Lower leg skin (tissue), 4 donors: ENCODE results near the gene VIP. TPM values are rescaled to one million over a fixed set of nuclear protein-coding genes. Genes with fewer than 3 reads are reported as not detected.

Experiments used
- DNase-seq, 2 donors: peaks; one replicate each; pipeline ENCODE4 v3.0.0-alpha.2; 2019; ENCODE audit warnings: low spot score in 2 of 2
- H3K4me3 ChIP-seq: fragments of 200-600 bp; sonication (generic); 2 replicates; pipeline ENCODE4 v1.5.1; 2017; ENCODE audit warnings: mild to moderate bottlenecking, low read depth; ENCODE audit not compliant: poor library complexity, severe bottlenecking
- POLR2A ChIP-seq, 2 donors: fragments of 450-650 bp; IDR thresholded peaks; one replicate each; pipeline ENCODE4 v1.6.1; 2016 to 2017; ENCODE audit warnings: antibody characterized with exemption in 2 of 2, mild to moderate bottlenecking in 1 of 2, moderate library complexity in 1 of 2
- WGBS, 2 donors: methylation state at CpG; one replicate each; pipeline ENCODE4 v1.1.5; 2018; 5-methylcytosine and 5-hydroxymethylcytosine counted together
- intact Hi-C: fragments of 100-400 bp; cut with DNase I; formaldehyde crosslinking; loops from one replicate; pipeline ENCODE4 v1.15.0; 2023; ENCODE audit warnings: low total_unique reads
- total RNA-seq, 4 donors: library from RNA; depleted of rRNA; stranded (reverse); fragments of >200 nt; gene quantifications; one replicate each; pipeline ENCODE4 v1.1.0, GENCODE V29; 2016
- TF ChIP-seq, protein P1 (sequence below), 3 donors: fragments of 450-650 bp; IDR thresholded peaks; one replicate each; pipeline ENCODE4 v1.5.1; 2016; ENCODE audit warnings: antibody characterized with exemption in 3 of 3, mild to moderate bottlenecking in 3 of 3, moderate library complexity in 2 of 3

The VIP gene
- total RNA-seq, 4 donors from 2014 or later, result 0.13 to 0.98 TPM; not detected in 2

DNA sequence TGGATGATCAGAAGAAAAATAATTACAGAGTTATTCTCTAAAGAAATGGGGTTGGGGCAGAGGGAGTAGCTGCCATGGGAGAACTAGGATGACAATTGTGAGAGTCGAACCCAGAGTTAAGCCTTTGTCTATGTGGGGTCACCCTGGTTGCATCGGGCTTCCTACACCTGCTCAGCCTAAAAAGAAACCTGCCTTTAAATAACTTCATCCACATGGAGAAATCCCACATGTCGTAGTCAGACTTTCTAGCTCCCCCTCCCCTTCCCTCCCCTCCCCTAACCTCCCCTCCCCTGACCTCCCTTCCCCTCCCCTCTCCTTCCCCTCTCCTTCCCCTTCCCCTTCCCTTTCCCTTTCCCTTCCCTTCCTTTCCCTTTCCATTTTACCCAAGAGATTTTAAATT lies 14.7 kb downstream of the VIP start:
- intact Hi-C loops, result no loop called here
- 74 to 78% methylated on average over 3 of the region's 3 CpGs for WGBS, 2 donors
- no peak overlapping the region for H3K4me3 ChIP-seq
- TF ChIP-seq, protein P1, sequence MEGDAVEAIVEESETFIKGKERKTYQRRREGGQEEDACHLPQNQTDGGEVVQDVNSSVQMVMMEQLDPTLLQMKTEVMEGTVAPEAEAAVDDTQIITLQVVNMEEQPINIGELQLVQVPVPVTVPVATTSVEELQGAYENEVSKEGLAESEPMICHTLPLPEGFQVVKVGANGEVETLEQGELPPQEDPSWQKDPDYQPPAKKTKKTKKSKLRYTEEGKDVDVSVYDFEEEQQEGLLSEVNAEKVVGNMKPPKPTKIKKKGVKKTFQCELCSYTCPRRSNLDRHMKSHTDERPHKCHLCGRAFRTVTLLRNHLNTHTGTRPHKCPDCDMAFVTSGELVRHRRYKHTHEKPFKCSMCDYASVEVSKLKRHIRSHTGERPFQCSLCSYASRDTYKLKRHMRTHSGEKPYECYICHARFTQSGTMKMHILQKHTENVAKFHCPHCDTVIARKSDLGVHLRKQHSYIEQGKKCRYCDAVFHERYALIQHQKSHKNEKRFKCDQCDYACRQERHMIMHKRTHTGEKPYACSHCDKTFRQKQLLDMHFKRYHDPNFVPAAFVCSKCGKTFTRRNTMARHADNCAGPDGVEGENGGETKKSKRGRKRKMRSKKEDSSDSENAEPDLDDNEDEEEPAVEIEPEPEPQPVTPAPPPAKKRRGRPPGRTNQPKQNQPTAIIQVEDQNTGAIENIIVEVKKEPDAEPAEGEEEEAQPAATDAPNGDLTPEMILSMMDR (IDR thresholded peaks at IDR 0.05), result no peak
- TF ChIP-seq POLR2A (IDR thresholded peaks at IDR 0.05), result no peak
- DNase-seq, result no peak

DNA sequence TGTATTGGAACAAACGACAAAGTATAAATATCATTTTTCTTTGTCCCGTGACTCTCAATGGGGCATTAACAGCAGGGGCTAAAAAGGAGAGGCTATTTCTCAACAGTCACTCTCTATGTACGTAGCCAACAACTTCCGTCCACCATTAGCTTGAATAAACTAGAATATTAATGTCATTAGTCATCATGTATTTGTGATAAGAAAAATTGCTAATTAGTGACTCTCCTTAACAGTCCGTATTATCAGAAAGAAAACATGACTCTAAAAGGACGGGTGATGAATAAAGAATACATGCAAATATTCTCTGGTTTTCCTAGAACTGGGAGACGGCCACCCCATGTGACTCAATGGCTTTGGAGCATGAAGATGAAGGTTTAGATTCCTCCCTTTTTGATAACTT lies 18.6 kb downstream of the VIP start:
- intact Hi-C loops, result no loop called here
- H3K4me3 ChIP-seq, result no peak overlapping the region
- TF ChIP-seq, protein P1 (IDR thresholded peaks at IDR 0.05), result no peak
- no peak for TF ChIP-seq POLR2A (IDR thresholded peaks at IDR 0.05)
- no peak for DNase-seq
- WGBS, 2 donors, result 78 to 86% methylated on average over 7 of the region's 7 CpGs

DNA sequence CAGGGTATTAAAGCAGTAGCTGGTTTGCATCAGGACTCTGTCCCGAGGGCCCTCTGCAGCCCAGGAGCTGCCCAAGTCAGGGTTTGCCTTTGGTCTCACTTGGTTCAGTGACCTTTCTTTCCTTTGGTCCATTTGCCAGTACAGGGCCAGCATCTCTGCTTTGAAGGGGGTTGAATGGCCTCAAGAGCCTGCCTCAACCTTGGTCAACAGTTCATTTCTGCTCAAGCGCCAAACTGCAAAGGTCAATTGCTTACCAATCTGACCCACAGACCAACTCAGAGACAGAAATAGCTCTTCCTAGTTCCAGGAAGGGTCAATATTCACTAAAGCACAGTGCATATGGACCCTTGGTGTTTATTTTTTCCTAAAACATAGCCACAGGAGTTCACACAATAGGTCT lies 19.4 kb downstream of the VIP start:
- TF ChIP-seq POLR2A (IDR thresholded peaks at IDR 0.05), result no peak
- TF ChIP-seq, protein P1 (IDR thresholded peaks at IDR 0.05), result no peak
- DNase-seq, result no peak
- peak overlapping the region; percentile 2 for H3K4me3 ChIP-seq
- intact Hi-C loops, result no loop called here
- 83 to 85% methylated on average over 2 of the region's 2 CpGs for WGBS, 2 donors

DNA sequence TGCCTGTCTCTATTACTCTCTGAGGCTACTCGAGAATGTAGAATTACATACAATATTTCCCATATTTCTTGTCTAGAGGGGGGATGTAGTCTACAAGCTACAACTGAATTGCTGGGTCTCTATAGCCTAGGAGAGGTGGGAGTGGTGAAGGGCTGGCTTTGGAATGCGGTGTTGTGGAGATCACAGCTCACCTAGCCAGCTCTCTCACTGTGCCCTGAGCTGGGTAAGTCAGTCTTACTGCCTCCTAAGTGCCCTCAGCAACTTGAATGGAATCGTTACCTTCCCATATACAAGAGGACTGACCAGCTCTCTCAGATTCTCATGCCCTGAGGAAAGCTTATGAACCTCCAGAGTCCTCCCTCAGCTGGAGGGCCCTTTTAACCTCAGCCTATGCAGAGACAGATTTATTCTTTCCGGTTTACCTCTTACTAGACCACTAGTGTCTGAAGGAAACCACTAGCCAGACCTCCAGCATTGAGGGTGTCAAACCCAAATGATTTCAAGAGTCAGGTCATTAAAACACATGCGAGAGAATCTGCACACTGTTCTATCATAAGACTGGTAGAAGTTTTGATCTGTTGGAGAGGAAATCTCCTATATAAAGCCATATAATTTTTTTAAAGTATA lies 20.6 kb downstream of the VIP start:
- no peak overlapping the region for H3K4me3 ChIP-seq
- TF ChIP-seq, protein P1 (IDR thresholded peaks at IDR 0.05), result no peak
- no peak for TF ChIP-seq POLR2A (IDR thresholded peaks at IDR 0.05)
- no peak for DNase-seq
- WGBS, 2 donors, result 68 to 72% methylated on average over 5 of the region's 5 CpGs
- intact Hi-C loops, result no loop called here

DNA sequence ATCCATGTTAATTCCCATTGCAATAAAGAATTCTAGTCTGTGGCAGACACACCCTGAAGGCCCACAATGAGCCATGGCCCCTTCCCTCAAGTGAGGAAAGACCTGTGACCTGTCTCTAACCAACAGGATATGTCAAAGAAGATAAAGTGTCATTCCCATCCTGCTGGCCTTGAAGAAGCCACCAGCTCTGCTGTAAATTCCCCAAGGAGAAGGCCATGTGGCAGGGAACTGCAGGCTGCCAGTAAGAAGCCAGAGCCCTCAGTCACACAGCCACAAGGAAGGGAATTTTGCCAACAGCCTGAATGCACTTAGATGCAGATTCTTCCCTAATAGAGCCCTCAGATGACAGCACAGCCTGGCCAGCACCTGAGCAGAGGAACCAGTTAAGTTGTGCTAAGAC lies 24.8 kb downstream of the VIP start:
- TF ChIP-seq, protein P1 (IDR thresholded peaks at IDR 0.05), result no peak
- TF ChIP-seq POLR2A (IDR thresholded peaks at IDR 0.05), result no peak
- no peak for DNase-seq
- intact Hi-C loops, result no loop called here
- no peak overlapping the region for H3K4me3 ChIP-seq

DNA sequence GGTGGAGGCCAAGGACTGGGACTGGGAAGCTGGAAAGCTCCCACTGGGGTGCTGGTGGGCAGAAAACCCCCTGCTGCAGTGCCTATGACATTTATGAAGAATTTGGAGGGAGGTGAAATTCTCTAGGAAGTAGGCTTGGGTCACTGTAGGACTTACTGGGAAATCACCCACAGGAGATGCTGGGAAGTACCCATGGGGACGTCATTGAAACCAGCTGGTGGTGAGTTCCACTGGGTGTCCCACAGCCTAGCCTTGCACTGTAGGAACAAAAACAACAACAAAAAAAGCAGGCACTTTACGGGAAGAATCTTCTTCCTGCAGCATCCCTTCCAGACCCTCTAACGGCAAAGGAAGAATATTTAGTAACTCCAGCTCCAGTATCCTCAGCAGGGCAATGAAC lies 26.2 kb downstream of the VIP start:
- WGBS, 2 donors, result 88 to 92% methylated on average over 3 of the region's 3 CpGs
- TF ChIP-seq, protein P1 (IDR thresholded peaks at IDR 0.05), result no peak
- TF ChIP-seq POLR2A (IDR thresholded peaks at IDR 0.05), result no peak
- DNase-seq, result no peak
- H3K4me3 ChIP-seq, result no peak overlapping the region
- intact Hi-C loops, result no loop called here
